Astrocyte (in vitro differentiated cells and primary cell): ENCODE measurements around the gene SURF4.

Experiments used
- EZH2 ChIP-seq: IDR thresholded peaks from 2 replicates; pipeline ENCODE4 v1.6.1; 2012; ENCODE audit warnings: mild to moderate bottlenecking, low read length, inconsistent platforms; ENCODE audit not compliant: insufficient read depth
- TF ChIP-seq, protein P1 (sequence below): IDR thresholded peaks from 2 replicates; pipeline ENCODE4 v1.5.1; 2011; ENCODE audit warnings: low read depth, mild to moderate bottlenecking, inconsistent platforms, low read length, moderate library complexity; ENCODE audit not compliant: insufficient read depth

DNA sequence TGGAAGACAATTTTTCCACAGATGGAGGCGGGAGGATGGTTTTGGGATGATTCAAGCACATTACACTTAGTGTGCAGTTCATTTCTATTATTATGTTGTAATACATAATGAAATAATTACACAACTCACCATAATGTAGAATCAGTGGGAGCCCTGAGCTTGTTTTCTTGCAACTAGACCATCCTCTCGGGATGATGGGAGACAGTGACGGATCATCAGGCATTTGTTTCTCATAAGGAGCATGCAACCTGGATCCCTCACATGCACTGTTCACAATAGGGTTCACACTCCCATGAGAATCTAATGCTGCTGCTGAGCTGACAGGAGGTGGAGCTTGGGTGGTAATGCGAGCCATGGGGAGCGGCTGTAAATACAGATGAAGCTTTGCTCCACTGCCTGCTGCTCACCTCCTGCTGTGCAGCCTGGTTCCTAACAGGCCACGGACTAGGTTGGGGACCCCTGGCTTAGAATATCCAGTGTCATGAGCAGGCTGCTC is 1.9 kb upstream of the SURF4 start:
- TF ChIP-seq, protein P1, sequence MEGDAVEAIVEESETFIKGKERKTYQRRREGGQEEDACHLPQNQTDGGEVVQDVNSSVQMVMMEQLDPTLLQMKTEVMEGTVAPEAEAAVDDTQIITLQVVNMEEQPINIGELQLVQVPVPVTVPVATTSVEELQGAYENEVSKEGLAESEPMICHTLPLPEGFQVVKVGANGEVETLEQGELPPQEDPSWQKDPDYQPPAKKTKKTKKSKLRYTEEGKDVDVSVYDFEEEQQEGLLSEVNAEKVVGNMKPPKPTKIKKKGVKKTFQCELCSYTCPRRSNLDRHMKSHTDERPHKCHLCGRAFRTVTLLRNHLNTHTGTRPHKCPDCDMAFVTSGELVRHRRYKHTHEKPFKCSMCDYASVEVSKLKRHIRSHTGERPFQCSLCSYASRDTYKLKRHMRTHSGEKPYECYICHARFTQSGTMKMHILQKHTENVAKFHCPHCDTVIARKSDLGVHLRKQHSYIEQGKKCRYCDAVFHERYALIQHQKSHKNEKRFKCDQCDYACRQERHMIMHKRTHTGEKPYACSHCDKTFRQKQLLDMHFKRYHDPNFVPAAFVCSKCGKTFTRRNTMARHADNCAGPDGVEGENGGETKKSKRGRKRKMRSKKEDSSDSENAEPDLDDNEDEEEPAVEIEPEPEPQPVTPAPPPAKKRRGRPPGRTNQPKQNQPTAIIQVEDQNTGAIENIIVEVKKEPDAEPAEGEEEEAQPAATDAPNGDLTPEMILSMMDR, result no peak
- TF ChIP-seq EZH2, result no peak
